Erythroblast (primary cell): ENCODE measurements around the gene PCDHB7.
"Not testable (repeated sequence)": the region's sequence is repeated elsewhere in the genome, so short reads cannot be mapped to it uniquely, and the experiment has no call there.

ENCODE experiments used
- GATA1 ChIP-seq: IDR thresholded peaks from 2 replicates; pipeline ENCODE4 v1.6.1; 2011; ENCODE audit warnings: low read depth, mild to moderate bottlenecking, control low read depth, low read length, moderate library complexity
- POLR2A ChIP-seq: IDR thresholded peaks from 2 replicates; pipeline ENCODE4 v1.6.1; 2011; ENCODE audit warnings: mild to moderate bottlenecking, low read length

- not testable (repeated sequence) for TF ChIP-seq POLR2A, GATA1
Measured at GRCh38 chr5:141184117-141184855, 11.8 kb downstream of the PCDHB7 start.
